ENCODE data around the gene FAM170B.

- TF ChIP-seq, protein P1, sequence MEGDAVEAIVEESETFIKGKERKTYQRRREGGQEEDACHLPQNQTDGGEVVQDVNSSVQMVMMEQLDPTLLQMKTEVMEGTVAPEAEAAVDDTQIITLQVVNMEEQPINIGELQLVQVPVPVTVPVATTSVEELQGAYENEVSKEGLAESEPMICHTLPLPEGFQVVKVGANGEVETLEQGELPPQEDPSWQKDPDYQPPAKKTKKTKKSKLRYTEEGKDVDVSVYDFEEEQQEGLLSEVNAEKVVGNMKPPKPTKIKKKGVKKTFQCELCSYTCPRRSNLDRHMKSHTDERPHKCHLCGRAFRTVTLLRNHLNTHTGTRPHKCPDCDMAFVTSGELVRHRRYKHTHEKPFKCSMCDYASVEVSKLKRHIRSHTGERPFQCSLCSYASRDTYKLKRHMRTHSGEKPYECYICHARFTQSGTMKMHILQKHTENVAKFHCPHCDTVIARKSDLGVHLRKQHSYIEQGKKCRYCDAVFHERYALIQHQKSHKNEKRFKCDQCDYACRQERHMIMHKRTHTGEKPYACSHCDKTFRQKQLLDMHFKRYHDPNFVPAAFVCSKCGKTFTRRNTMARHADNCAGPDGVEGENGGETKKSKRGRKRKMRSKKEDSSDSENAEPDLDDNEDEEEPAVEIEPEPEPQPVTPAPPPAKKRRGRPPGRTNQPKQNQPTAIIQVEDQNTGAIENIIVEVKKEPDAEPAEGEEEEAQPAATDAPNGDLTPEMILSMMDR (IDR thresholded peaks at IDR 0.05; ENCODE audit: low read length): no peak
- TF ChIP-seq EZH2 (IDR thresholded peaks at IDR 0.05; ENCODE audit: borderline replicate concordance, low read length): no peak
Observed at GRCh38 chr10:49176310-49177268, 42.8 kb upstream of the FAM170B start.

Data from OCI-LY1 (cell line).